Measurements from ENCODE around the gene LRRC27.

The LRRC27 gene

GRCh38 chr10:132360766-132361447 is 28.9 kb downstream of the LRRC27 start:
- no peak for DNase-seq

GRCh38 chr10:132361581-132362101 is 29.6 kb downstream of the LRRC27 start:
- DNase-seq, result no peak

GRCh38 chr10:132362151-132362611 is 30.2 kb downstream of the LRRC27 start:
- no peak for DNase-seq

GRCh38 chr10:132363376-132363775 is 31.4 kb downstream of the LRRC27 start:
- DNase-seq, result no peak

GRCh38 chr10:132363921-132364593 is 32.1 kb downstream of the LRRC27 start:
- DNase-seq, result no peak

GRCh38 chr10:132364594-132364970 is 32.6 kb downstream of the LRRC27 start:
- DNase-seq, result no peak

GRCh38 chr10:132365102-132365501 is 33.1 kb downstream of the LRRC27 start:
- no peak for DNase-seq

GRCh38 chr10:132366006-132366405 is 34.0 kb downstream of the LRRC27 start:
- no peak for DNase-seq

- DNase-seq, result no peak
Measured at GRCh38 chr10:132366499-132366898, 34.5 kb downstream of the LRRC27 start.

- DNase-seq, result no peak
Measured at GRCh38 chr10:132368391-132368790, 36.4 kb downstream of the LRRC27 start.

- DNase-seq, result no peak
Measured at GRCh38 chr10:132368881-132369635, 37.1 kb downstream of the LRRC27 start.

- DNase-seq, result no peak
Measured at GRCh38 chr10:132369636-132370185, 37.7 kb downstream of the LRRC27 start.

GRCh38 chr10:132370426-132371340 is 38.7 kb downstream of the LRRC27 start:
- DNase-seq, result no peak

GRCh38 chr10:132371641-132372081 is 39.7 kb downstream of the LRRC27 start:
- DNase-seq, result no peak

- no peak for DNase-seq
Measured at GRCh38 chr10:132372516-132373095, 40.6 kb downstream of the LRRC27 start.

- DNase-seq, result no peak
Measured at GRCh38 chr10:132373241-132373955, 41.4 kb downstream of the LRRC27 start.

GRCh38 chr10:132374176-132374575 is 42.2 kb downstream of the LRRC27 start:
- DNase-seq, result no peak

- DNase-seq, result no peak
Measured at GRCh38 chr10:132374612-132375011, 42.6 kb downstream of the LRRC27 start.

- DNase-seq, result no peak
Measured at GRCh38 chr10:132375116-132375794, 43.3 kb downstream of the LRRC27 start.

- no peak for DNase-seq
Measured at GRCh38 chr10:132375795-132376297, 43.9 kb downstream of the LRRC27 start.
